HG03103 (cell line): Measurements from ENCODE around the gene KIAA1217.

ENCODE experiments used
- ATAC-seq: cut with Tn5 transposase; IDR thresholded peaks from one replicate; pipeline ENCODE4 v1.9.1; 2021; ENCODE audit warnings: low read depth; ENCODE audit not compliant: unreplicated experiment

KIAA1217 gene

DNA sequence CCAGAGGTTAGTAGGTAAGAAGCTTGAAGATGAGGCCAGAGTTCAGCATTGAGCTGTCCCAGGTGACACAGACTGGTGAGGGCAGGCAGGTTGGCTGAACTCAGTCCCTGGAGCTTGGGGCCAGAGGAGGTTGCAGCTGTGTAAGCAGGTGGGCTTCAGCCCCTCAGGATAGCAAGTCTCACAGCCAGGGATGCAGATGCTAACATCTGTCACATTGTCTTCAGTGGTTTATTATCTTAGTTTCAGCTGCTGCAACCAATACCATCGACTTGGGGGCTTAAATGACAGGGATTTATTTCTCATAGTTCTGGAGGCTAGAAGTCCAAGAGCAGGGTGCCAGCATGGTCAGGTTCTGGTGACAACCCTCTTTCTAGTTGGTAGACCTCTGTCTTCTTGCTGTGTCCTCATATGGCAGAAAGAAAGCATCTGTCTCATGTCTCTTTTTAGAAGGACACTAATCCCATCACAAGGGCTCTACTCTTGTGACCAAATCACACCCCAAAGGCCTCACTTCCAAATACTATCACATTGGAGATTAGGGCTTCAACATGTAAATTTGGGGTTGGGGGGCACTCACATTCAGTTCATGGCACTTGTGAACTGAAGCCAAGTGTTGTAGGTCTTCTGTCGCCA lies 146.2 kb downstream of the KIAA1217 start:
- ATAC-seq, result no peak

DNA sequence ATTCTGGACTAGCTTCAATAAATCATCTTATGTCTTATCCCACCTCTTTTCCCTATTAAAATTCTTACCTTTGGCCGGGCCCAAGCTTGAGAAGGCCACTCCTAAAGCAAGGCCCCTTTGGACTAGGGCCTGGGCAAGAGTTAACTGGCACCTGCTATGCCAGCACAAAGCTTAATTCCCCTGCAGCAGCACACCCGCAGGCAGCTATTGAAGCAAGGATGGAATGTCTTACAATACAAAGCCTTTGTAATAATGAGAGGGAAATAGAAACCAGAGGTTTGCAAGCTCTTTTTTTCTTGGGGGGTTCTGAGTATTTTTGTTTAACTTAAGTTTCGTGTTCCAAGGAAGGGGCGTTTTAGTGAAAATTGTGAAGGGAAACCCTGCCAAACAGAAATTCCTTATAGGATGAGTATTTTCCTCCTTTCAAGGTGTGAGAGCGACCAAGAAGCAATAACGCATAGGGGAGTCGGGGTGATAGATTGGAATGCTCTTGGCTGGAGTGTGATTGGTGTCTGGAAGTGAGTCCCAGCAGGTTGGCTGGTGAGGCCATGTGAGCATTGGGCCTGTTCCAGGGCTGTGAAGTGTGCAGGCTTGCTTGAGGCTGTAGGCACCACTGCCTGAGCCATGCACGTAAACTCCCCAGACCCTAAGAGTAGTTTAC lies 148.5 kb downstream of the KIAA1217 start:
- no peak for ATAC-seq

DNA sequence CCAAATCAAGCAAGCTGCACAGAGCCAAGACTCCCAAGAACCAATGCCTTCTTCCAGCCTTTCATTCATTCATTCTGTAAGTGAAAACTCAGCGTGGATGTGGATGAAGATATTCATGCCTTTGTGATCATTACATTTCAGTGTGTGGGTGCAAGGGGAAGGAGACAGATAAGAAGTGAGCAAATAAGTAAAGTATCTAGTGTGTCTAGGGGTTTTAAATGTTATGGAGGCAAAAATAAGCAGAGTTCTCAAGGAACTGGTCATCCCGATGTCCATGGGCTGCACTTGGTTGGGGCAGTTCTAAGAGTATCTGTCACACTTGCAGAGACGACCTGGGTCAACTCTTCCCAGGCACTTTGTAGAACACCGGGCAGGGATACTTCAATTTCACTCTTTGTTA lies 149.1 kb downstream of the KIAA1217 start:
- ATAC-seq, result no peak

DNA sequence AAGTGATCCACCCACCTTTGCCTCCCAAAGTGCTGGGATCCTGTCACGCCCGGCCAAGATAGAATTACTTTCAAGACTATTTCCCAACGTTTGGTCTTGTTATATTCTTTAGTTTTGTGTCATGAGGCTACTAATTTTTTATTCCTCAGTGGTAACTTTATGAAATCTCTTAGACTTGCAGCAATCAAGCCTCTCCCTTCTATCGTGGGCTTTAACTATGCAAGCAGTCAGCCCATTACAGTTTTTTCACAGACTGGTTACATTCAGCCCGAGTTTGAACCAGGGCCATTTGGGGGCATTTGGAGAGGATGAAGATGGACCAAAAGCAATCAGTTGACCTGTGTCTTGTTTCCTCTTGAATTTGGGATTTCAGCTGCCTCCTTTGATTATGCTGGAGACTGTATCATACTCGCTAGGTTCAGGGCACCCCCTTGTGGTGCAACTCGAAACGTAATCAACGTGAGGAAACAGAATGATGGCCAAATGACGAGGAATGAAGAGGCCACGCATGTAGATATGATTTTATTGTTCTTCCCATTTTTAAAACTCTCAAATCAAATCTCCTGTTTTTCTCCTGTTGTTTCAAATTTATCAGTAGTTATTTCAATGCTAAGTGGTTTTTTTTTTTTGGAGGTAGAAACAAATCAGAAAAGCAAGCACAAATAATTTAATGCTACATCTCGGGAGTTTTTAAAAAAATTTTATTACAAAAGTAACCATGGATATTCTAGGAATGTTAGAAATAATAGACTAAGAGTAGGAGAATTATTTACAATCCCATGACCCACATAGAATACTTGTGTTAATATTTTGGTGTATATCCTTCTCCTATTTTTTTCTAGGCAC lies 151.6 kb downstream of the KIAA1217 start:
- ATAC-seq, result peak; percentile 74

DNA sequence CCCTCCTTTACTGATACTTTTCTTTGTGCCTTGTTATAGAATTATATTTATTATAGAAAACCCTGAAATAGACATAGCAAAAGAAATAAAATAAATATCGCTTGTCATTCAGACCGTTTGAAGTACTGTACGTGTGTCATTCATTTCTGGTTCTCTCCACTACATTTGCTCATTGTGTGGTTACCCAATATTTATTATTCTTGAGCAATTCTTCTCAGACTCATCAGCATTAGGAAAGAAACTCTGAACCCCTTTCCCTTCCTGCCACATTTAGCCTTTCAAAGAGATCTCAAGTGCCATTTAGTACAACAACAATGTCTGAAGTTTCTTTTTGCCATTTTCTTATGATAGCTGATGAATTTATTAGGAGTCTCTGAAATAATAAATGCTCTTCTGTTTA lies 154.1 kb downstream of the KIAA1217 start:
- ATAC-seq, result no peak

DNA sequence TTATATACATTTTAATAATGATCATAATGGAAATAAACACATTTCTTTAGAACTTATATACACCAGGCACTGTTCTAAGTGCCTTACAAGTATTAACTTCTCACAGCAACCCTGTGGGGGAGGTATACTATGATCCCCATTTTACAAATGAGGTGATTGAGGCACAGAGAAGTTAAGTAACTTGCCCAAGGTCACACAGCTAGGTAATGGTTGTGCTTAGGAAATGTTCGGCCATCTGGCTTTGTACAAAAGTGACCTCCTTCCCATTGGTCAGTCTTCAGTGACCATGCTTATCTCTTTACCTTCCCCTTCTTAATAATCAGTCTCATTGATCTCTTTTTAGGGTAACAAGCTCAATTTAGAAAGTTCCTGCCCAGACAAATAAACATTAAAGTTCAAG lies 158.8 kb downstream of the KIAA1217 start:
- ATAC-seq, result no peak

DNA sequence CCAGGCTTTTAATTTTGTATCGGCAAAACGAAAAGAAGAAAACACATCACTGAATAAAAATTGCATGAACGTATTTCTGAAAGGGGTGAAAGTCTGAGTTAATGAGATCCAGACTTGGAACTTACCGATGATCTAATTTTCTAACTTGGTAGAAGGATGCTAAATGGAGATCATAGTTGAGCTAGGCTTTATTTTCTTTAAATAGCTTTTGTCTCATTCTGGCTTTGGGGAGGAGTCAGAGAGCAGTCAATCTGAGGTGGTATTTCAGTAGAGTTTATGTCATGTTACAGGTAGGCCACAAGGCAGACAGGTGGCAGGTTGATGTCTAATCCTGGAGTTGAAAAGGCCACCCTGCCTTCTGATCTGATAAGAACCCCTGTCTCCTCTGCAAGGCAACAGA lies 161.9 kb downstream of the KIAA1217 start:
- ATAC-seq, result no peak

DNA sequence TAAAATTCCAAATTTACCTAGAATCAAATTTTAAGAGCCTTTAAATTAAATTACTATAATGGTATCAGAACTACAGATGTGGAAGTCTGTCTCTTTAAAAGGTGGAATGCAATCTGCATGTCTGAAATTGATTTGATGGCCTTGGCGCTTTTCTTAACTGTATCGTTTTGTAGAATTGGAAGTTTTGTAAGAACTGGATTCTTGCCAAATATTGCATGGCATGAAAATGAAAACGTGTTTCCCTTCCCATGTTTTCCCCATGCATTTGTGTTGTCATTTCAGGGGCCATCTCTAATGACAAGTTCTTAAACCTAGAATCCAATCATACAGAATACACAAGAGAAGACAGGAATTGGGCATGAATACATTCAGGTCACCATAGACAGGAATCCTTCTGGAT lies 162.5 kb downstream of the KIAA1217 start:
- ATAC-seq, result no peak

DNA sequence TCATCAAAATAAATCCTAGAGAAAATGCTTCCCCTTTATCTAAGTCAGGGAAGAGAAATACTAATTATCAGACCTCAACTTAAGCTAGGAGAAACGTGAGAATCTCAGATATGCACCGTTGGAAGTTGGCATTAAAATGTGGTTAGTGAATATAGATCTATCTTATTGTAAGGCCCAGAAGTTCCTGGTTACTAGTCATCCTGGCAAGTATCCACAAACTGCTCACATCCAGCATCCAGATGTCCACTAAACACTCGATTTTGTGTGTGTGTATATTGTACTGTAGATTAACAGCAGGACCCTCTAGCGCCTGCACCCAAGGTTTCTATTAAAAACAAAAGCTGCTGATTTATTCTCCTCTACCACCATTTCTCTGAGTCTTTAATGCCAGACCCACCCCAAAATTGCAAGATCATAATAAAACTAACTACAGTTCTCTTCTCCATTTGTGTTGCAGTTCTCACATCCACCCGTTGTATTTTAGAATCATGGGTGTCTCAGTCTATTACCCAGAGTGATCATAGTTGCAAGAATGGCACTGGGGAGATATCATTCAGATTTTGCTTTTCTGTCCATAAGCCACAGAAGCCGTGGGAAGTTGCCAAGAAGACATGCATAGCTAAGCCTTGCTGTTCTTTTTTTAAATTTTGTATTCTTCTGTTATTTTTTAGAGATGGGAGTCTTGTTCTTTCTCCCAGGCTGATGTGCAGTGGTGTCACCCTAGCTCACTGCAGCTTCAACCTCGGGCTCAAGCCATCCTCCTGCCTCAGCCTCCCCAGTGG lies 165.4 kb downstream of the KIAA1217 start:
- no peak for ATAC-seq

DNA sequence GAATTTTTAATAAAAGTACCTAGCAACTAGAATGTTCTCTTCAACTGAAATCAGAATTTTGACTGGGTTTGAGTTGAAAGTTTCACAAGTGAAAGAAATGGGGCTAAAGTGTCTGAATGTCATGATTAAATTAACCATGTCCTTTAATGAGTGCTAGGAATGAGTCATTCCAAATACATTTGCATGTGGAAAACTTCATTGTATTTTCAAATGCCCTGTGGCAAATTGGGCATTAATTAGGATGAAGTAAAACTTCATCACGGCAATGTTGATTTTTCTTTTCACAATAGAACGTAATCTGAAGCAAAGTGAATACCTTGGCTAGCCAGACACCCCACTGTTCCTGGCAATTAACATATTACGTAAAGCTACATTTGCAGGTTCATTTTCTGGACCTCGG lies 166.6 kb downstream of the KIAA1217 start:
- ATAC-seq, result no peak

DNA sequence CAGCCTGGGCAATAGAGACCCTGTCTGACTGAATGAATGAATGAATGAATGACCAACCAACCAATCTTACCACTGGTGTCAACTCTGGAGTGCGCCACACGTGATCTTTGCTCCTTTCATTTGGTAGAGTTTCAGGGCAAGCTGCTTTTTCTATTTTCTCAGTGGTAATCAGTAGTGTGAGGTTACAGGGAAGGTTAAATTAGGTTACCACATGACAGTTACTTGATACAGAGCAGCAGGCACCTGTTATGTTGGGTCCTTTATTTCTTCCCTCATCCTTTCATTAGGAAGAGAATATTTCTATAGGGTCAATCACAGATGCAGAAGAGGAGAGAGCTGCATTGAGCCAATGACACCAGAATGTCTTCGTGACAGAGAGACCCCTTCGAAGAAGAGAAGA lies 167.8 kb downstream of the KIAA1217 start:
- no peak for ATAC-seq

DNA sequence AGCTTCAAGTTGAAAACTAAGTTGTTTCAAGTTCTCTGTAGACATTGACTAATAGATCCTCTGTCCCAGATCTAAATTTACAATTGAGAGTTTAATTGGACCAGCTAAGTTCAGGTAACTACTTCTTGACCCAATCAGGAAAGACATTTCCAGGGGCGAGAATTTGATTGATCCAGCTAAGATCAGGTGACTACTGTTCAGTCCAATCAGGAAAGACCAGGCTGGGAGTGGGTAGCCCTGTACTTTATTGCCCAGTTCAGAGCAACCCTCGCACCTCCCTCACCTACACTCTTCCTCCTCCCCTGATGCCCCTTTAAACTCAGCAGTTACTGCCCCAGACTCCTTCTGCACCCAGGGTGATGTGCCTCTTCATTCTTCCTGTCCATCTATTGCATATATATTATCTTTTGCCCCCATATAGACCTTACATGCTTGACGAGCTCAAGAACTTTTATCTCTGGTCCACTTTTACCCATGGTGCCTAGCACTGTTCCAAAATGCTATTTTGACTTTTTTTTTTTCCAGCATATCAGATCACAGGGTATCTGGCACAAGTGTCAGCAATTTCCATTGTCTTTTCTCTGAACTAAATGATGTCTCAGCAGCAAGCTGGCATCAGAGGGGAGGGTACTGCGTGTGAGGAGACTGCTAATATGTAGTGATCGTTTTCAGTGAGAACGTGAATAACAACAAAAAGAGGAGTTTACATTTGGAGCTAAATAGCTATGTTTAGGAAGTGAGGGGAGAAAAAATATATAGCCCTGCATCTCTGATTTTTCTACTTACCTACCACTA lies 169.4 kb downstream of the KIAA1217 start:
- ATAC-seq, result no peak

DNA sequence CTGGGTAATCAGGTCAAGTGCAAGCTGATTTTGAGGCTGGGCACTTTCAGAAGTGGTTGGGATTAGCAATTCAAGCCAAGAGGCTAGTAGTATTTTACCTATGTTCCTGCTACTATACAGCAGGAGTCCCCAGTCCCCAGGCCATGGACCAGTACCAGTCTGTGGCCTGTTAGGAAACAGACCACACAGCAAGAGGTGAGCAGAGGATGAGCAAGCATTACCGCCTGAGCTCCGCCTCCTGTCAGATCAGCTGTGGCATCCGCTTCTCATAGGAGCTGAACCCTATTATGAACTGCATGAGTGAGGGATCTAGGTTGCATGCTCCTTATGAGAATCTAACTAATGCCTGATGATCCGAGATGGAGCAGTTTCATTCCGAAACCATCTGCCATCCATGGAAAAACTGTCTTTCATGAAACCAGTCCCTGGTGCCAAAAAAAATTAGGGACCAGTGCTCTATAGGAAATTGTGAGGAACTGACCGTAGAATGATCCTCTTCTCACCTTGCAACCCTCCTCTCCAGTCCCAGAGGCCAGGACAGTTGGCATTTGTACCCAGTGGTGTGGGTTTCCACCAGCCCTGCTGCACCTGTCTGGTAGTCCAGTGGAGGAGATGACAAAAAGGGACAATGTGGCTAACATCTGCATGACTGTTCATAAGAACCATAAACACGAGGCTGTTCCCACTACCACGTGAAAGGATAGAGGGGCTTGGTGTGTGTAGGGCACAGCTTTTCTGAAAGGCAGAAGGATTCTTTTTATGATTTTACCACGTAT lies 172.5 kb downstream of the KIAA1217 start:
- no peak for ATAC-seq

DNA sequence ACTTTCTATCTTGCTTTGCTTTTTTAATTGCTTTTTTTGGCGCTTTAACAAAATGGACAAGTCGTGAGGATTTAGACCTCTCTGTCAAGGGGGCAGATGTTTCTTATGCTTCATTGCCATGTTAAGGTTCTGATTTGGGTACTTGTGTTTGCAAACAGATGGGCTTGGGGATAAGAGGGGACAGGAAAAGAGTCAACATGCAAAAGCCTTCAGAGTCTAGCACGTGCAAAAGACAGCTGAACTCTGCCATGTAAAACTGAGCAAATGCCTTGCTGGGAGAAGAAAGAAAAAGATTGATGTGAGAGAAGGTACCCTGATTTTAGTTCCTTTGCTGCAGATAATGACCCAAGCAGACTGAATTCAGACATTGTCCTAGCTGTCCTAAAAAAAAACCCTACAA lies 173.1 kb downstream of the KIAA1217 start:
- no peak for ATAC-seq

DNA sequence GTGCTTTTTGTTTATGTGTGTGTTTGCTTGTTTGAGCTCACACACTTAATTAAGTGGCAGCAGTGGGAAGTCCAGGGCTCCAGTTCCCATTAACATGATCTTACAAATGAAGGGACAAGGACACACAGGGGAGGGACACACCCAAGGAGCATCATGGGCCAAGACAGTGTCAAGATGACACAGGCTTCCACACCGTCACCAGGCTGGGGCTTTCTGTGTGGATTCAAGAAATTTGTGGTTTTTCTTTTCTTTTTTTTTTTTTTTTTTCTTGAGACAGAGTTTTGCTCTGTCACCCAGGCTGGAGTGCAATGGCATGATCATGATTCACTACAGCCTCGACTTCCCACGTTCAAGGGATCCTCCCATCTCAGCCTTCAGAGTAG lies 173.6 kb downstream of the KIAA1217 start:
- no peak for ATAC-seq

DNA sequence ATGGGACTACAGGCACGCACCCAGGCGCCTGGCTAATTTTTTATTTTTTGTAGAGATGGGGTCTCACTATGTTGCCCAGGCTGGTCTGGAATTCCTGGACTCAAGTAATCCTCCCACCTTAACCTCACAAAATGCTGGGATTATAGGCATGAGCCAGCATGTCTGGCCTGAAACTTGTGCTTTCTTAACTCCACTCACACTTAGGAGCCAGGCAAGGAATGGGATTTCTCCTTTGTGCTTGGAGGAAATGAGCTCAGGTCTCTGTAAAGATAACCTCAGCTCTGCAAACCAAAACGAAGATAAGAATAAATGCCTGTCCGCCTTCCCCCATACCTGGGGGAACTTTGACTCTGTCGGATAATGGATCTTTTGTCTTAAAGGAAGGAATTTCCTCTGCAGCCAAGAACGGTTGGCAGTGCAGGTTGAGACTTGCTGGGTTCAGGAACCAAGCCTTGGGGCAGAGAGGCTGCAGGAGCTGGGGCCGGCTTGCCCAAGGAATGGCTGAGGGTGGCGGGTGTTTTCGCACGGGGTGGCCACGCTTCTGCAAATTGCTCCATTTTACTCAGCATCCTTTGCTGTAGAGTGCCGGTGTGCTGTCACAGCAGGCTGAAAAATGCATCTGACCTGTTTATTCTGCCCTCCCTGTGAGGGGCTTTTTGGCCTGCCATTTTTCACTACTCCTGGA lies 174.2 kb downstream of the KIAA1217 start:
- peak; percentile 45 for ATAC-seq

DNA sequence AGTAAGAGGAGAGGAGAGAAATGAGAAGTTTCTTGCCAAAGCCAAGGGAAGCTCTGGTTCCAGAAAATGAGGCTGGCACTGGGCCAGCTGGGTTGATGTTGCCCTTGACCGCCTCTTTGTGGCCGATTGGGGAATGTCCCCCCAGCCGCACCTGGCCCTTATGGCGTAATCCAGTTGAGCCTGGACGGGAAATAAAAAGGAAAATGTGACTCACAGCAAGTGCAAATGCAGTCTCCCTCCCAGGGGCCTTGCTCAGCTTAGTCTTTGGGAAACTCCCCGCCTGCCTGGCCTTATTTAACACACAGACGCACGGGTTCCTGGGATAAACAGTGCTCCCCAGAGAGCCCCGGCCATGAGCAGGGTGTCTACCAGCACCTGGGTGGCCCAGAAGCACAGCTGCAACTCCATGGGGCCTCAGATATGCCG lies 174.8 kb downstream of the KIAA1217 start:
- peak; percentile 77 for ATAC-seq

DNA sequence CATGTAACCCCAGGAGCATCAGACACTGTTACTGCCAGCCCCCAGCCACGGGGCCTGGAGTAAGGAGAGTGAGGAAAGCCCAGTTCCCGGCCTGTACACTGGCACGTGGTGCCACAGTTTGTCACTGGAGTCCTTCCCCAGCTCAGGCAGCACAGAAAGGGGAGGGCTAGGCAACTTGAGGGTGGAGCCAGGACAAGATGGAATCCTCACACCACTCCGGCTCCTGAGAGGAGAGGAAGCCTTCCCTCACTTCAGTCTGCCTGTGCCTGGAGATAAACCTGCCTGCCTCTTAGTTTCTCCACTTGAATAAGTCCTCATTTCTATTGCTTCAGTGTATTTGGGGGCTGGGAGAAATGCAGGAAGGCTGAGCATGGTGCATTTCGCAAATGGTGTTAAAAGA lies 176.0 kb downstream of the KIAA1217 start:
- ATAC-seq, result no peak

DNA sequence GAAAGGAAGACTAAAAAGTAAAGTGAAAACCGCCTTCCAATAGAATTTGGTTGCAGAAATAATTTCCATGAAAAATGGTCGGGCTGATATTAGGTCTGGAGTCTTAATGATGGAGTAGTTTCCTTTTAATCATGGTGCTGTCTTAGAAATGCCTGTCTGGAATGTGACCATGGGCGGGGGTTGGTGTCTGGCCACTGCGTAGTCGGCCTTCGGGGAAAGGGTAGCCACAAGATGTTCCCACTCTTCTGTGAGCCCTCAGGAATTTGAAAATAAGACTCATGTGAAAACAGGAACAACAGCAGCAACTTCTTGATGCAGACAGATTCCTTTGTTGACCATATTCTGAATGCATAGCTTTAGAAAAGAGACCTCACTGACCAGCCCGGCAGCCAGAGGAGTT lies 176.8 kb downstream of the KIAA1217 start:
- no peak for ATAC-seq
